ENCODE data around the gene KAZN.

Gene KAZN

DNA sequence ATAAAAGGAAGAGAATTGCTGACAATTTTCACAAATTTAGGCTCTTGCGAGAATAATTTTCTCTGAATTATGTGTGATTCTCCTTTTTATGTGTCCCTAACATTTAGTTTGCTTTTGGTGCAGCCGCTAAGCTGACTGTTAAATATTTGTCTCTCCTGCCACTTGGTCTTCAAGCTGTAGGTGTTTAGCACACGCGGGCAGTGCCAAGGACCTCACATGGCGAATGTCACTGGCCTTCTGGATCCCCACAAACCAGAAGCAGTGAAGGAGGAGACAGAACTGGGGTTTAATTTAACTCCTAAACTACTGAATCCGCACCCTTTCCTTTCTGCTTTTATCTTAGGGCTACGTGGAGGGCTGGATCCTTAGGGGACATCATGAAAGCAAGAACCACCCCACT, 120.0 kb downstream of the KAZN start:
- TF ChIP-seq, protein P1, sequence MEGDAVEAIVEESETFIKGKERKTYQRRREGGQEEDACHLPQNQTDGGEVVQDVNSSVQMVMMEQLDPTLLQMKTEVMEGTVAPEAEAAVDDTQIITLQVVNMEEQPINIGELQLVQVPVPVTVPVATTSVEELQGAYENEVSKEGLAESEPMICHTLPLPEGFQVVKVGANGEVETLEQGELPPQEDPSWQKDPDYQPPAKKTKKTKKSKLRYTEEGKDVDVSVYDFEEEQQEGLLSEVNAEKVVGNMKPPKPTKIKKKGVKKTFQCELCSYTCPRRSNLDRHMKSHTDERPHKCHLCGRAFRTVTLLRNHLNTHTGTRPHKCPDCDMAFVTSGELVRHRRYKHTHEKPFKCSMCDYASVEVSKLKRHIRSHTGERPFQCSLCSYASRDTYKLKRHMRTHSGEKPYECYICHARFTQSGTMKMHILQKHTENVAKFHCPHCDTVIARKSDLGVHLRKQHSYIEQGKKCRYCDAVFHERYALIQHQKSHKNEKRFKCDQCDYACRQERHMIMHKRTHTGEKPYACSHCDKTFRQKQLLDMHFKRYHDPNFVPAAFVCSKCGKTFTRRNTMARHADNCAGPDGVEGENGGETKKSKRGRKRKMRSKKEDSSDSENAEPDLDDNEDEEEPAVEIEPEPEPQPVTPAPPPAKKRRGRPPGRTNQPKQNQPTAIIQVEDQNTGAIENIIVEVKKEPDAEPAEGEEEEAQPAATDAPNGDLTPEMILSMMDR (conservative IDR thresholded peaks at IDR 0.05; ENCODE audit: low read depth, low read length): no peak
- no peak overlapping the region for H3K4me3 ChIP-seq (ENCODE audit: low read depth, low read length)

DNA sequence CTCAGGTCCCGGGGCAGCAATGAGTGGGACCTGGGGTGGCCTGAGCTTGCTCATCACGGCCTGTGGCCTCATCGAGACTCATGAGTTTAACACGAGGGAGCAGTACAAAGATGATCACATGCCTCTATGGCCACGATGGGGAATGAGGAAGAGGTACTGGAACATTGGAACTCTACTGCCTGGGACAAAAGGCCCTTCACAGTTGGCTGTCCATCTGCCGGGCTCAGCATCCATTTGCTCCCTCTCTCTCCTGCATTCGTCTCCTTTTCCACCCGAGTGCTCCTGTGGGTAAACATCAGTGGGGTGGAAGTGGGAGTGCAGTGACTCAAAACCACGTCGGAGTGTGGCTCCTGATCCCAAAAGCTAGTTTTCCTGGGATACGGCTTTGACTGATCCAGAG, 124.9 kb downstream of the KAZN start:
- DNase-seq (ENCODE audit: low read depth): no peak
- TF ChIP-seq, protein P1 (conservative IDR thresholded peaks at IDR 0.05; ENCODE audit: low read depth, low read length): no peak
- no peak overlapping the region for H3K4me3 ChIP-seq (ENCODE audit: low read depth, low read length)

More for the DNA sequence above, 120.0 kb downstream of the KAZN start:
- DNase-seq (ENCODE audit: low read depth): no peak

DNA sequence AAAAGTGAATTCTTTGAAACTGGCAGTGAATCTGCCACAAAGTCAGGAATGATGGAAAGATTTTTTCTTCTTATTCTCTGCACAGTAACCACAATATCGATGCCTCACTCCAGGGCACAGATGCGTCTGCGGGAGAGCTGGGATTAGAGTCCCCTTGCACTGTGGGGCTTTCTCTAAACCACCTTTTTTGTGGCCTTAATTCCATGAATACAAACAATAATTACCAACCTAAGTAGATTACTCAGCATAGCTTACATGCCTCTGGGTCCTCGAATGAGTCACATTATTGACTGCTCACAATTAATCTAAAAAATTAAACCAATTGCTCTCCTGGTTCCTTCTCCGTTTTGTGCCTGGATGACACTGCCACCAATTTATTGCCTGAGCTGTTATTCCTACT, 125.8 kb downstream of the KAZN start:
- H3K4me3 ChIP-seq (ENCODE audit: low read depth, low read length): no peak overlapping the region
- peak; percentile 8 for DNase-seq (ENCODE audit: low read depth)

DNA sequence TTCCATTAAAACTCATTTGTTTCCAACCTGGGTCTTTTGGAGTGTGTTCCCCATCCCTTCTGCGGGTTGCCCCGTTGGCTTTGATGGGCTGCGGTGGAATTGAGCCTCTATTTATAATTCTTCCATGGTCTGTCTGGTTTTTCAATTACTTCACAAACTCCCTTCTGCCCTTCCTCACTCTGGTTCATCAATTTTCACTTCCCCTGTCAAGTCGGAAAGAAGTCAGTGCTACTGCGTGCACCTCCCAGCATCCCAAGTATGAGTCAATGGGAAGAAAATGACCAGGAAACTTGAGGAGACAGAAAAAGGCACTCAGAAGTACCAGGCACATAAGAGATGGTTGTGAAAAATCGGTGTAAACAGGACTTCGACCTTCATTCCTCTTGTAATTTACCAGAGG, 126.2 kb downstream of the KAZN start:
- TF ChIP-seq, protein P1 (conservative IDR thresholded peaks at IDR 0.05; ENCODE audit: low read depth, low read length): no peak
- H3K4me3 ChIP-seq (ENCODE audit: low read depth, low read length): no peak overlapping the region

More for the DNA sequence above, 125.8 kb downstream of the KAZN start:
- TF ChIP-seq, protein P1 (conservative IDR thresholded peaks at IDR 0.05; ENCODE audit: low read depth, low read length): no peak

DNA sequence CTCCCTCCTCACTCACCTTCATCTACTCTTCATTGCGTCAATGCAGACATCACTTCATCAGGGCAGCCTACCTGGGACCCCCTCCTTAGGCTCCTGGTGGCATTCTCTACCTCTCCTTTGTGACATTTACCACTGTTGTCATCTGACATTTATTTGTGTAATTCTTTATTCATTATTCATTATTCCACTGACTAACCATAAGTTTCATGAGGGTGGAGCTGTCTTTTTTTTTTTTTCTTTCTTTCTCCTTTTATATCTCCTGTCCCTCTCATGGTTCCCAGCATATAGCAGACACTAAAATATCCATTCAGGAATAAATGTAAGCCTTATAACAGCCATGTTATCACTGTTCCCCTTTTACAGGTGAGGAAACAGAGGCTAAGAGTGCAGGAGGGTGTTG, 126.8 kb downstream of the KAZN start:
- TF ChIP-seq, protein P1 (conservative IDR thresholded peaks at IDR 0.05; ENCODE audit: low read depth, low read length): no peak
- H3K4me3 ChIP-seq (ENCODE audit: low read depth, low read length): no peak overlapping the region
- no peak for DNase-seq (ENCODE audit: low read depth)

More for the DNA sequence above, 126.2 kb downstream of the KAZN start:
- no peak for DNase-seq (ENCODE audit: low read depth)

DNA sequence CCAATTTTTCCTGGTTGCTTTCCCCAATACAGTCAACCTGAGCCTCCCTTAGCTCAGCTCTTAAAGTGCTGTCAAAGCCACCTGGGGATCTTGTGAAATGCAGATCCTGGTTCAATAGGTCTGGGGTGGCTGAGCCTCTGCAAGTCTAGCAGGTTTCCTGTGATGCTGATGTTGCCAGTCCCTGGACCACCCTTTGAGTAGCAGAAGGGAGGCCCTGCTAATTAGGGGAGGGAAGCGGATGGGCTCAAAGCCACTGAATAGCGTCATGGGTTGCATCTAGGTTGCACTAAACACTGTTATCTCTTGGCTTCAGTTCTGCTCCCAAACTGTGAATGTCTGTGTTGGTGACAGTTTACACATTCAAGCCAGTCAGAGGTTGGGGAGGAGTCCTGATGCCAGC, 127.2 kb downstream of the KAZN start:
- TF ChIP-seq, protein P1 (conservative IDR thresholded peaks at IDR 0.05; ENCODE audit: low read depth, low read length): no peak
- no peak overlapping the region for H3K4me3 ChIP-seq (ENCODE audit: low read depth, low read length)
- no peak for DNase-seq (ENCODE audit: low read depth)

DNA sequence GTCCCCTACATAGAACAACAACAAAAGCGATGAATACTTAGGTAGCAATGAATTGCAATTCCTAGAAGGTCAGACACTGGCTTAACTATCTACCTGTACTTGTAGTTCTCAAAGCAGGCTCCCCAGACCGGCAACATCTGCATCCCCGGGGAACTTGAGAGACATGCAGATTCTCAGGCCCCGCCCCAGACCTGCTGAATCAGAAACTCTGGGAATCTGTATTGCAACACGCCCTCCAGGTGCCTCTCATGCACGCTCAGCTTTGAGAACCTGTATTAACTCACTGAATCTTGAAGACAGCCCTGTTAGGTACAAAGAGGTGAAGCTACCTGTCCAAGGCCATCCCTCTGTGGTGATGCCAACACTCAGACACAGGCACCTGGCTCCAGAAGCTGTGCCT, 128.1 kb downstream of the KAZN start:
- no peak overlapping the region for H3K4me3 ChIP-seq (ENCODE audit: low read depth, low read length)
- no peak for DNase-seq (ENCODE audit: low read depth)
- TF ChIP-seq, protein P1 (conservative IDR thresholded peaks at IDR 0.05; ENCODE audit: low read depth, low read length): no peak

All from choroid plexus epithelial cell (primary cell).